H1 (cell line): ENCODE measurements around the gene ALKBH7. TPM values are rescaled to one million over a fixed set of nuclear protein-coding genes. Genes with fewer than 3 reads are reported as not detected.
A peak's percentile ranks its signal among the peaks of the same experiment; 100 is the strongest.

Source experiments
- BRCA1 ChIP-seq: IDR thresholded peaks from 2 replicates; pipeline ENCODE4 v1.6.1; 2012; ENCODE audit warnings: low read depth, low read length, improper control_type of control experiment
- CBX8 ChIP-seq: fragments of 300-800, 300-1000 bp; sonication (generic); IDR thresholded peaks from 2 replicates; pipeline ENCODE4 v1.7.1; 2016; ENCODE audit warnings: low read depth, low read length, borderline replicate concordance
- CHD1 ChIP-seq: IDR thresholded peaks from 2 replicates; pipeline ENCODE4 v1.6.1; 2012; ENCODE audit warnings: low read depth, low read length, improper control_type of control experiment
- CHD2 ChIP-seq: IDR thresholded peaks from 2 replicates; pipeline ENCODE4 v1.6.1; 2012; ENCODE audit warnings: low read length, improper control_type of control experiment
- CTBP2 ChIP-seq: IDR thresholded peaks from 2 replicates; pipeline ENCODE4 v1.7.0; 2011; ENCODE audit warnings: borderline replicate concordance, mild to moderate bottlenecking, moderate library complexity, mixed read lengths, low read length; ENCODE audit not compliant: insufficient read depth, insufficient read length
- EGR1 ChIP-seq: IDR thresholded peaks from 2 replicates; pipeline ENCODE4 v1.6.1; 2011; ENCODE audit warnings: low read depth, low read length, borderline replicate concordance
- EP300 ChIP-seq, 2 experiments: IDR thresholded peaks; 1 replicate in 1 of 2; 2 replicates in 1 of 2; pipeline ENCODE4 v1.6.1; 2011 to 2012; ENCODE audit warnings: low read depth in 2 of 2, low read length in 2 of 2, mild to moderate bottlenecking in 2 of 2, borderline replicate concordance in 1 of 2, inconsistent platforms in 1 of 2, moderate library complexity in 1 of 2
- EZH2 ChIP-seq: fragments of 200-600 bp; sonication (generic); IDR thresholded peaks from 2 replicates; pipeline ENCODE4 v1.7.1; 2012; ENCODE audit warnings: low read depth, mild to moderate bottlenecking, moderate library complexity, low read length, inconsistent platforms; ENCODE audit not compliant: severe bottlenecking
- JUND ChIP-seq: IDR thresholded peaks from 2 replicates; pipeline ENCODE4 v1.6.1; 2011; ENCODE audit warnings: mild to moderate bottlenecking, improper control_type of control experiment, low read length
- KDM5A ChIP-seq: fragments of 200-600 bp; IDR thresholded peaks from 2 replicates; pipeline ENCODE4 v1.7.1; 2012; ENCODE audit warnings: mild to moderate bottlenecking, low read length, inconsistent platforms, mixed read lengths
- PHF8 ChIP-seq: fragments of 200-600 bp; sonication (generic); conservative IDR thresholded peaks from 2 replicates; pipeline ENCODE4 v1.7.1; 2012; ENCODE audit warnings: low read depth, mild to moderate bottlenecking, inconsistent platforms, low read length, moderate library complexity
- RNF2 ChIP-seq: fragments of 200-900, 300-1000 bp; sonication (generic); IDR thresholded peaks from 2 replicates; pipeline ENCODE4 v1.7.1; 2016; ENCODE audit warnings: borderline replicate concordance, low read depth, mild to moderate bottlenecking, antibody characterized with exemption, low read length; ENCODE audit not compliant: poor library complexity, severe bottlenecking; ENCODE audit errors: missing control alignments
- SAP30 ChIP-seq: fragments of 300-600 bp; sonication (generic); IDR thresholded peaks from 2 replicates; pipeline ENCODE4 v1.7.1; 2012; ENCODE audit warnings: low read length, moderate library complexity, mild to moderate bottlenecking, inconsistent platforms; ENCODE audit not compliant: insufficient read depth, insufficient replicate concordance
- SUZ12 ChIP-seq: fragments of 200-600 bp; sonication (generic); IDR thresholded peaks from 2 replicates; pipeline ENCODE4 v1.6.1; 2012; ENCODE audit warnings: mild to moderate bottlenecking, inconsistent platforms, low read length, moderate library complexity, mixed read lengths
- polyA plus RNA-seq, 7 experiments: library from polyadenylated mRNA; depleted of rRNA in 3 of 7; stranded (reverse) in 5 of 7; unstranded in 2 of 7; fragments of >200 nt in 5 of 7; fragments of 200-250 nt in 2 of 7; gene quantifications; 1 replicate in 5 of 7; 2 replicates in 1 of 7; 4 replicates in 1 of 7; pipeline versions ENCODE4 v1.2.1 to v1.2.3, GENCODE V29; 2011 to 2013; ENCODE audit warnings: missing spikeins in 2 of 7, mixed read lengths in 2 of 7
- total RNA-seq: library from RNA; stranded (reverse); fragmentation: NEBNext Ultra II Directional; extraction: Animal tissue kit (Norgen Biotek cat#: 25700); gene quantifications from 2 replicates; pipeline ENCODE4 v1.2.1, GENCODE V29; 2021
- TF ChIP-seq, protein P1 (sequence below): IDR thresholded peaks from 2 replicates; pipeline ENCODE4 v1.6.1; 2012; ENCODE audit warnings: inconsistent platforms
- TF ChIP-seq, protein P2 (sequence below): IDR thresholded peaks from 2 replicates; pipeline ENCODE4 v1.6.1; 2011; ENCODE audit warnings: low read length, improper control_type of control experiment
- TF ChIP-seq, protein P3 (sequence below), 3 experiments: IDR thresholded peaks; 1 replicate in 2 of 3; 2 replicates in 1 of 3; pipeline versions ENCODE4 v1.5.1 to v1.6.1; 2011; ENCODE audit warnings: low read length in 3 of 3, mild to moderate bottlenecking in 3 of 3, inconsistent platforms in 2 of 3, low read depth in 1 of 3, moderate library complexity in 1 of 3; ENCODE audit not compliant: insufficient read depth in 1 of 3; ENCODE audit errors: control extremely low read depth in 1 of 3

ALKBH7 gene
- total and polyA plus RNA-seq, 2 of the 8 experiments (the other 6 are each of a cell fraction or from before 2014, with no cell fraction given) = 66.3 to 100 TPM

DNA sequence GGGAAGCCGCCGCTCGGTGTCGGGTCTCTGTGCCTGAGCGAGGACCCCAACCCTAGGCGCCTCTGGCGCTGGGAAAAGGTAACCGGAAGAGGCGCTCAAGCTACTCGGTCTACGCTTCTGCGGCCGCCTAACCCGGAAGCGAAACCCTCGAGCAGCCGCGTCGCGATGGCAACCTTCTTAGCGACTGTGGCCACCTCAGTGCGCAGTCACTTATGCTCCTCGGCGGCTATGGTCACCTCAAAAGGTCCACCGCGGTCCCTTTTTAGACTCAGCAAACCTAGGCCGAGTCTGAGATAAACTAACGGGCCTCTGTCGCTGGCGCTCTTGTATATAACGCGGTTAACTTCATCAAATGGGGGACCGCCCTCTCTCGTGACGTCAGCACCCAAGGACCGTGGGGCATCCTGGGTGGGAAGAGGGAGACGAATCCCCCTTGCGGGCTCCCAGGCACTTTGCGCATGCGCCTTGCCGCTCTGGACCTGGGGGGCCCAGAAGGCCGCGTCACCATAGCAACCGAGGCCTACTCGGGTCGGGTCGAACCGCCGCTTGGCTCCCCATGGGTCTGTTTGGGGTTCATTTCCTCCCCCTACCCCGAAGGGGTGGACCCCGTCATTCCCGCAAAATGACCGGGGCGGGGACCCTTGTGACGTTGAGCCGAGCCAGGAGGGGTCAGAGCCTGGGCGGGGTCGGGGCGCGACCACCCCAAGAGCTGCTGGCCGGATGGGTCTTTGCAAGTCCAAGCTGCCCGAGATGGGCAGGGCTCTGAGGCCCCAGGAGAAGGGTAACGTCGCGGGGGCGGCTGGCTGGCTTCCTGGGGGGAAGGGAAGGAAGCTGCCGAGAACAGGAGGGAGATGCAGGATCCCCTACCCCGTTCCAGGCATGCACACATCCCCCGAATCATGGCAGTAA, 20.7 kb downstream of the ALKBH7 start, which contains the start of gene GTF2F1 (continued):
- TF ChIP-seq CBX8 (no peak), CHD2 (peak; percentile 80), SAP30 (peak; percentile 66), JUND (0 out of 2 replicates have a peak, but pooled peaks have one; percentile 9), BRCA1 (no peak), EP300 (IDR thresholded peaks at IDR 0.05; ENCODE audit: borderline replicate concordance in 1 of 2, low read depth in 2 of 2, low read length in 2 of 2) (0 out of 3 replicates have a peak, but pooled peaks of 1 of the 2 experiments have one; percentile 40), EZH2 (no peak), CTBP2 (peak; percentile 72), EGR1 (peak; percentile 78; the same call in 1 of the 2 replicates), SUZ12 (no peak), RNF2 (no peak), PHF8 (peak; percentile 51), KDM5A (no peak; the same call in 1 of the 2 replicates), CHD1 (no peak)
- TF ChIP-seq, protein P1, sequence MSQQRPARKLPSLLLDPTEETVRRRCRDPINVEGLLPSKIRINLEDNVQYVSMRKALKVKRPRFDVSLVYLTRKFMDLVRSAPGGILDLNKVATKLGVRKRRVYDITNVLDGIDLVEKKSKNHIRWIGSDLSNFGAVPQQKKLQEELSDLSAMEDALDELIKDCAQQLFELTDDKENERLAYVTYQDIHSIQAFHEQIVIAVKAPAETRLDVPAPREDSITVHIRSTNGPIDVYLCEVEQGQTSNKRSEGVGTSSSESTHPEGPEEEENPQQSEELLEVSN = 0 out of 2 replicates have a peak, but pooled peaks have one; percentile 28
- TF ChIP-seq, protein P2, sequence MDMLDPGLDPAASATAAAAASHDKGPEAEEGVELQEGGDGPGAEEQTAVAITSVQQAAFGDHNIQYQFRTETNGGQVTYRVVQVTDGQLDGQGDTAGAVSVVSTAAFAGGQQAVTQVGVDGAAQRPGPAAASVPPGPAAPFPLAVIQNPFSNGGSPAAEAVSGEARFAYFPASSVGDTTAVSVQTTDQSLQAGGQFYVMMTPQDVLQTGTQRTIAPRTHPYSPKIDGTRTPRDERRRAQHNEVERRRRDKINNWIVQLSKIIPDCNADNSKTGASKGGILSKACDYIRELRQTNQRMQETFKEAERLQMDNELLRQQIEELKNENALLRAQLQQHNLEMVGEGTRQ = no peak
- TF ChIP-seq, protein P3, sequence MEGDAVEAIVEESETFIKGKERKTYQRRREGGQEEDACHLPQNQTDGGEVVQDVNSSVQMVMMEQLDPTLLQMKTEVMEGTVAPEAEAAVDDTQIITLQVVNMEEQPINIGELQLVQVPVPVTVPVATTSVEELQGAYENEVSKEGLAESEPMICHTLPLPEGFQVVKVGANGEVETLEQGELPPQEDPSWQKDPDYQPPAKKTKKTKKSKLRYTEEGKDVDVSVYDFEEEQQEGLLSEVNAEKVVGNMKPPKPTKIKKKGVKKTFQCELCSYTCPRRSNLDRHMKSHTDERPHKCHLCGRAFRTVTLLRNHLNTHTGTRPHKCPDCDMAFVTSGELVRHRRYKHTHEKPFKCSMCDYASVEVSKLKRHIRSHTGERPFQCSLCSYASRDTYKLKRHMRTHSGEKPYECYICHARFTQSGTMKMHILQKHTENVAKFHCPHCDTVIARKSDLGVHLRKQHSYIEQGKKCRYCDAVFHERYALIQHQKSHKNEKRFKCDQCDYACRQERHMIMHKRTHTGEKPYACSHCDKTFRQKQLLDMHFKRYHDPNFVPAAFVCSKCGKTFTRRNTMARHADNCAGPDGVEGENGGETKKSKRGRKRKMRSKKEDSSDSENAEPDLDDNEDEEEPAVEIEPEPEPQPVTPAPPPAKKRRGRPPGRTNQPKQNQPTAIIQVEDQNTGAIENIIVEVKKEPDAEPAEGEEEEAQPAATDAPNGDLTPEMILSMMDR (IDR thresholded peaks at IDR 0.05; ENCODE audit: control extremely low read depth in 1 of 3, insufficient read depth in 1 of 3, low read depth in 1 of 3, low read length in 3 of 3) = no peak; a peak in 1 of 4 replicates
